HG02798 (cell line): ENCODE measurements around the gene CYSLTR2.
A peak's percentile ranks its signal among the peaks of the same experiment; 100 is the strongest.

Experiments
- ATAC-seq: cut with Tn5 transposase; IDR thresholded peaks from one replicate; pipeline ENCODE4 v1.9.1; 2021; ENCODE audit warnings: mild to moderate bottlenecking; ENCODE audit not compliant: unreplicated experiment, poor library complexity

Gene CYSLTR2, protein sequence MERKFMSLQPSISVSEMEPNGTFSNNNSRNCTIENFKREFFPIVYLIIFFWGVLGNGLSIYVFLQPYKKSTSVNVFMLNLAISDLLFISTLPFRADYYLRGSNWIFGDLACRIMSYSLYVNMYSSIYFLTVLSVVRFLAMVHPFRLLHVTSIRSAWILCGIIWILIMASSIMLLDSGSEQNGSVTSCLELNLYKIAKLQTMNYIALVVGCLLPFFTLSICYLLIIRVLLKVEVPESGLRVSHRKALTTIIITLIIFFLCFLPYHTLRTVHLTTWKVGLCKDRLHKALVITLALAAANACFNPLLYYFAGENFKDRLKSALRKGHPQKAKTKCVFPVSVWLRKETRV

GRCh38 chr13:48653472-48653939 is at the start of gene CYSLTR2:
TSS of gene CYSLTR2 (plus strand) at chr13:48653929. CDS start at chr13:48706818, 52,889 bp downstream.
- peak; percentile 81 for ATAC-seq

DNA sequence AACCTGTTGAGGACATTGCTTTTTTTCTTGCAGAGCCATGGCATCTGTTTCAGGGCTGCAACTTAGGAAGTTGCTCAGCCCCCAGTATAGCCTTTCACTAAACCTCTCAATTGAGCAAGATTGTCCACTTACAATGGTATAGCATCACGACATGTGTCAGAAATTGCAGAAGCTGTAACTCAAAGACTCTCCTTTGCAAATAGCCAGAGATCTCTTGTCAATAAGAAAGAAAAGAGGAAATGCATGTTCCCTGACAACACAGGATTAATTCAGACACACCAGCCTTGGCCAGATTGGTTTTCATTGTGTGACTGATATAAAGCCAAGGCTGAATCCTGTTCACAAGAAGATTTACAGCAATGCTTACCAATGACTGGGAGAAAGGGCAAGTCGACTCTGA is 38.7 kb upstream of the CYSLTR2 start:
- ATAC-seq: no peak

- ATAC-seq: no peak
Observed at GRCh38 chr13:48618937-48619336, 34.8 kb upstream of the CYSLTR2 start.

GRCh38 chr13:48621056-48621455 is 32.7 kb upstream of the CYSLTR2 start:
- no peak for ATAC-seq

DNA sequence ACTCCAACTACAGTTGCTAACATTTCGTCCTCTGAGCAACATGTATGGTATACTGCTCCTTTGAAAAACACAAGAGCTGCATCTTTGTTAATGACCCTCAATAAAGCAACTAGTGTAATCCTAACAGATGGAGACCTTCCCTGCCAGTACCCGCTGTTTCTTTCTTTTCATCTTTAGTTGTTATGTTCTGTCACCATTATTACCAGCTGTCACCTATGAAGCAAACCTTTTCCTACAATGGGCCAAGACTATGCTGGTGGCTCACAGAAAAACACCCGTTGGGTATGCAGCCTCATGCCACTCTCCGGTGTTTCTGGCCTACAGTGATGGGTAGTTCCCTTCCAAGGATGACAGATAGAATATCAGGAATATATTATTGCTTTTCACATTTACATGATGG is 29.7 kb upstream of the CYSLTR2 start:
- no peak for ATAC-seq

GRCh38 chr13:48624858-48625257 is 28.9 kb upstream of the CYSLTR2 start:
- no peak for ATAC-seq

DNA sequence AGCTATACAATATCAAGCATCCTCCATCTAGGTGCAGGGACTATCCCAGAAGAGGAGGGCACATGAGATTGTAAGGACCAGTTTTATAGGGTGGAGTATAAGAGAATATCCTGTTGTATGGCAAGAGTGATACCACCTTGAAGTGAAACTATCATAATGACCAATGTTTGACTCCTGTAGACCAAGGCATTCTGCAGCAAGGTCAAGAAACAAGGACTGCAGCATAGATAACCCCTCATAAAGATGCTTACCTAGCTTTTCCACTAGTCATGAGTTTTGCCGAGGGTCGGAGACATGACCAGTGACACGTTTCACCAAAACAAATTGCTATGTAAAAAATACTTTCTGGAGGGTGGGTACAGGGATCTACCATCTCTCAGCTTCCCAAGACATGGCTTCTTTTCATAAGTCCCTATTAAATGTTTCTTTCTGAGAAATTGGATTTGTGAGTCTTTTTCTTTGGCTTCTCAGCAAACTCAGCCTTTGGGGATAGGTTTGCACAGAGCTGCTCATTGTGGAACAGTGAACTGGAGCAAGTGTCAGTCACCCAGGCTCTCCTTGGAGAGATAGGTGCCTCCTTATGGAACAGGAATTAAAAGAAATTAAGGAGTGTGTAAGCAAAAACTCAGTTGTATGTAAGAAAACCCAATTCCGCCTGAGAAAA is 28.2 kb upstream of the CYSLTR2 start:
- ATAC-seq: no peak

DNA sequence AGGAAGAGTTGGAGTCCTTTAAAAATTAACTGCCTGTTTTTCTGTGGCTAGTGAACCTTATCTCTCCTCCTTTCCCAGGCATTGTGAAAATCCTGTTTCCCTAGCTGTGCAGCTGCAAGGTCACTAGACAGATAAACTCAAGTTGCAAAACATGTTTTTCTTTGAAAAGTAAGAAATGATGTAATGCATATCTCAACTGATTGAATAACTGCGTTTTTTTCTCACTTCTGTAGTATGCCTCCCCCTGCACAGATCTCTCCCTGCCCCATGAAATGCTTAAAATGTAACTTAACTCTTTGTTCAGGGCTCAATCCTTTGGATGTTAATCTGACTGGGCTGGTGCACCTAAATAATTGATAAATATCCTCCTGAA is 27.7 kb upstream of the CYSLTR2 start:
- ATAC-seq: no peak

GRCh38 chr13:48626726-48627451 is 26.8 kb upstream of the CYSLTR2 start:
- no peak for ATAC-seq

DNA sequence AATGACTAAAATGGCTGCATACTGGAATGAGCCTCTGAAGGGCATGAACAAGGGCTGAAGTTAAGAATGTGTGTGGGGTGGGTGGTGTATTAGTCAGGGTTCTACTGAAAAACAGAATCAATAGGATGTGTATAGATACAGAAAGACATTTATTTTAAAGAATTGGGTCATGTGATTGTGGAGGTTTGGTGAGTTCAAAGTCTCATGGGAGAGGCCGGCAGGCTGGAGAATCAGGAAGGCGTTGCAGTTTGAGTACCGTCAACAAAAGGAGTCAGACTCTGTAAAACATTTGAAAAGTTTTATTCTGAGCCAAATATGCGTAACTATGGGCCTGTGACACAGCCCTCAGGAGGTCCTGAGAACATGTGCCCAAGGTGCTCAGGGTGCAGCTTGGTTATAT is 24.5 kb upstream of the CYSLTR2 start:
- no peak for ATAC-seq

DNA sequence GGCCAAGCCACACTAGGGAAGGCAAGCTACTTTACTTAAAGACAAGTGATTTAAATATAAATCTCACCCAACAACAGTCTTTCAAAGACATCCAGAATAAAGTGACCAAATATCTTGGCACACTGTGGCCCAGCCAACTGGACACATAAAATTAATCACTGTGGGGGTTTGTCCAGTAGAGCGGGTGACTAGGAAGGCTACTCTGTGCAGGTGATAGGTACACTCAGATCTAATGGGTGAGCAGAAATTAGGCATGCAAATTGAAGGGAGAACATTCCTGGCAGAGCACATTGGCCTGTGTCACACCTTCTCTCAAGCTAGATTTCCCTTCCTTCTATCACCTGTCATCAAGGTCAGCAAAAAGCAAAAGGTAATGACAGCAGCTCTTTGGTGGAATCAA is 23.4 kb upstream of the CYSLTR2 start:
- ATAC-seq: no peak

DNA sequence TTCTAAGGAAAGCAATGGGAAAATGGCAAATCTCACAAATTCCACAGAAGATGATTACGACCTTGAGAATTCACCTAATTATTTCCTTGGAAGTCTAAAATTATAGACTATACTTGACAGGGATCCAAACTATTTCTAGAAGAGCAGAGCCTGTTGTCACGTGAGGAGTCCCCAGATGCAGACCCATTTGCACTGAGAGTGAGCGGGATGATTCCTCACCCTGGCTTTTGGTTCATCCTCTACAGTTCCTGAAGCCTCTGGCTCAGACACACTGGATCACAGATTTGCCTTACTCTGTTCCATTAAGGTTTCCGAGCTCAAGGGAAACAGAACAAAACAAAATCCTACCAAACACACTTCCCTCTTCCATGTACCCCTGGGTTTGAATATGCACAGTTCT is 23.0 kb upstream of the CYSLTR2 start:
- no peak for ATAC-seq

DNA sequence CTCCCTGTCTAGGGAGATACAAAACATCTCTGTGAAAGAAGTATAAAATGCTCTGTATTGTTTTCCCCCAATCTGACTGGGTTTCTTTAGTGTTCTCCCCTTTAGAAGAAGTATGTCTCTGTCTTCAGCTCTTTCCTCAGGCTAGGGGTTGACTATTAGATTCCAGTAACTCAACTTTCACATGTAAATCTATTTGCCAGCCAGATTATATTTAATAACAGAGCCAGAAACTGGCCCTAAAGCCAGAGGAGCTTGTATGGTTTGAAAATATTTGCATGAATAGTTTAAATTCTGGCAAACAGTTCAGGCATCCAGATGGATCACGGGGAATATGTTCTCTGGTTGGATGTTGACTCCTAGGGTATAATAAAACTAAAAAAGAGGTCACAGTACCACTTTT is 22.3 kb upstream of the CYSLTR2 start:
- ATAC-seq: no peak

GRCh38 chr13:48633700-48634099 is 20.0 kb upstream of the CYSLTR2 start:
- ATAC-seq: no peak

DNA sequence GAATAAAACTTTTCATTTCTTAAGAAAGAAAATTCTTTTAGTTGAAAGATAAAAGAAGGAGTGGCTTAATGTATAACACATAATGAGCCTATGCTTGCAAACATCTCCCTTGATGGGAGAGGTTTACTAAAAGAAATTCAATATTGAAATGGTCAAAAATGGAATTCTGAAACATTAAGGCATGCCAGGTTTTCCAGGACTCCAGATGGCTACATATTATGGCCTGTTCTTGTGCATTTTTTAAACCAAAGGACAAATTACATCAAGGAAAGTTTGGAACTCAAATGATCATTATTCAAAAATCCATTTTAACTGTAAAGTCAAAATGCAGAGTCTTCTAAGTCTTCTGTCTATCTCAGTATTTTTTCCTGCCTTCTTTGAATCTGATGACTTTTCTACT is 19.1 kb upstream of the CYSLTR2 start:
- no peak for ATAC-seq

- no peak for ATAC-seq
Observed at GRCh38 chr13:48635478-48635877, 18.3 kb upstream of the CYSLTR2 start.

- ATAC-seq: no peak
Observed at GRCh38 chr13:48636550-48636949, 17.2 kb upstream of the CYSLTR2 start.

DNA sequence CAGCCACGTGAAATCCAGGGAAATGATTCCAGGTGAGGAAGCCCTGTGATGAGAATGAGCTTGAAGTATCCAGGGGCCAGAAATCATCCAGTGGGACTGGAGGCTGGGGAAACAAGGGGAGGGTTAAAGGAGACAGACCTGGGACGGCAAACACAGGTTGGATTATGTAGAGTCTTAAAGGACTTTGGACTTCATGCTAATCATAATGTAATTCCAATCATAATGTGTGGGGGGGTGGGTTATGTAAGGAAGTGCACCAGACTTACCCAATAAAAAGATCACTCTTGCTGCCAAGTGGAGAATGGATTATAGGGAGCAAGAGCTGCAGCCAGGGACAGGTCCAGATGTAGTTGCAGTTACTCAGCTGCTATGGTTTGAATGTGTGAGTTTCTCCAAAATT is 16.1 kb upstream of the CYSLTR2 start:
- ATAC-seq: no peak

DNA sequence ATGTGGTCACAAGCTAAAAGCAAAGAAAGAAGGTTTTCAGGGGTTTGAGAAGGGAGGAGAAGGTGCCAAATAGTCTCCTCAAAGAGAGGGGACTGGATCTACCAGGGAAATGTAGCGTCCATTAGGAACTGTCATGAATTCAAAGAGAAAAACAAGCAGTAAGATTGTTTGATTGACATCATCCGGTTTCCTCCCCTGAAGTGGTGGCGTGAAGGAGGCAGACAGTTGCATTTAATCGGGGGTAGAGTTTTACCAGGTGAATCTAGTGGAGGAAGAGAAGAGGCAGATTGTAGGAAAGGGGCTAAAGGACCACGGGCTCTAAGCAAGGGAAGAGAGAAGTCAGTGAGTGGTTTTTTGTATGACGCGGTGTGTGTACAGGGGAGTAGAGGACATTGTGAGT is 13.0 kb upstream of the CYSLTR2 start:
- no peak for ATAC-seq

DNA sequence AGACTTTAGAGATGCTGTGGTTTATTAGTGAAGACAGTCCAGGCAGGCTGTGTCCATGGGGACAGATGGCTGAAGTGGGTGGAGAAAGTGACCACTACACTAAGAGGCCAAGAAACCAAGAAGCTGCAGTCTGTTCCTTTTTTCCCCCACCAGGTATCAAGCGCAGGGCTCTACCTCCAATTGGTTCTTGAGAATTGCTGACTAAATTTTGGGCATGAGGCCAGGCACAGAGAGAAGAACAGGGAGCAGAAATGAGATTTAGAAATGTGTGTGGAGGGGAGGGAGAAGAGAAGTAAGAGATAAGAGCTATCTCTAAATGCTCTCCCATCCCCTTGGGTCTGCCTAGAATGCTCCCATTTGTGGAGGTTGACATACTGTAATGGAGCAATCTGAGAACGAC is 12.3 kb upstream of the CYSLTR2 start:
- no peak for ATAC-seq

DNA sequence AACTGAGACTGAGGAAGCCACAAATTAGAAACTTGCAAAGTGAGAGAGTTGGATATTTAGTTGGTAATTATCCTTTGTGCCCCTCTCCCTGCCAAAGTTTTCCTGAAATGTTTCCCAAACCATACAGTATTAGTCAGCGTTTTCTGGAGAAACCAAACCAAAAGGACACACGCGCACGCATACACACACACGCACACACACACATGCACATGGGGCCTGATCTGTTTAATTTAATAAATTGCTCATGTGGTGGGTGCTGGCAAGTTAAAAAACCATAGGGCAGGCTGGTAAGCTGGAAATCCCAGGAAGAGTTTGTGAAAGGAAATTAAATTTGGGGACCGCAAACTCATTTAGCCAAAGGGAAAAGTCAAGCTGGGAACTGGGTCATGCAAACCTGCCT is 11.7 kb upstream of the CYSLTR2 start:
- no peak for ATAC-seq
